ENCODE results near the gene ATN1.
"Not testable (repeated sequence)": the region's sequence is repeated elsewhere in the genome, so short reads cannot be mapped to it uniquely, and the experiment has no call there.

- TF ChIP-seq, protein P1, sequence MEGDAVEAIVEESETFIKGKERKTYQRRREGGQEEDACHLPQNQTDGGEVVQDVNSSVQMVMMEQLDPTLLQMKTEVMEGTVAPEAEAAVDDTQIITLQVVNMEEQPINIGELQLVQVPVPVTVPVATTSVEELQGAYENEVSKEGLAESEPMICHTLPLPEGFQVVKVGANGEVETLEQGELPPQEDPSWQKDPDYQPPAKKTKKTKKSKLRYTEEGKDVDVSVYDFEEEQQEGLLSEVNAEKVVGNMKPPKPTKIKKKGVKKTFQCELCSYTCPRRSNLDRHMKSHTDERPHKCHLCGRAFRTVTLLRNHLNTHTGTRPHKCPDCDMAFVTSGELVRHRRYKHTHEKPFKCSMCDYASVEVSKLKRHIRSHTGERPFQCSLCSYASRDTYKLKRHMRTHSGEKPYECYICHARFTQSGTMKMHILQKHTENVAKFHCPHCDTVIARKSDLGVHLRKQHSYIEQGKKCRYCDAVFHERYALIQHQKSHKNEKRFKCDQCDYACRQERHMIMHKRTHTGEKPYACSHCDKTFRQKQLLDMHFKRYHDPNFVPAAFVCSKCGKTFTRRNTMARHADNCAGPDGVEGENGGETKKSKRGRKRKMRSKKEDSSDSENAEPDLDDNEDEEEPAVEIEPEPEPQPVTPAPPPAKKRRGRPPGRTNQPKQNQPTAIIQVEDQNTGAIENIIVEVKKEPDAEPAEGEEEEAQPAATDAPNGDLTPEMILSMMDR (IDR thresholded peaks at IDR 0.05), result not testable (repeated sequence)
- not testable (repeated sequence) for TF ChIP-seq POLR2AphosphoS5 (IDR thresholded peaks at IDR 0.05; ENCODE audit: low read depth, low read length); SIN3A (IDR thresholded peaks at IDR 0.05; ENCODE audit: borderline replicate concordance, insufficient read depth, low read depth, low read length)
Measured at GRCh38 chr12:6888794-6889193, 39.0 kb upstream of the ATN1 start.

Measured in Panc1 (cell line).